ENCODE data around the gene FAM216B.

- TF ChIP-seq CTCF (conservative IDR thresholded peaks at IDR 0.05; ENCODE audit: low read length) (no peak), EZH2phosphoT487 (IDR thresholded peaks at IDR 0.05; ENCODE audit: borderline replicate concordance, low read depth, low read length) (no peak)
Observed at GRCh38 chr13:42780044-42780443, 1.3 kb upstream of the FAM216B start.
